Measurements from ENCODE around the gene TIMP2. TPM values are rescaled to one million over a fixed set of nuclear protein-coding genes. Genes with fewer than 3 reads are reported as not detected.
A peak's percentile ranks its signal among the peaks of the same experiment; 100 is the strongest.

The TIMP2 gene
- total and polyA plus RNA-seq, 2 of the 13 experiments (the other 11 are each of a cell fraction or from before 2014, with no cell fraction given) = 3.8 to 8.5 TPM

GRCh38 chr17:78933959-78934568 lies 8.9 kb upstream of the TIMP2 start (continued):
- TF ChIP-seq, protein P1, sequence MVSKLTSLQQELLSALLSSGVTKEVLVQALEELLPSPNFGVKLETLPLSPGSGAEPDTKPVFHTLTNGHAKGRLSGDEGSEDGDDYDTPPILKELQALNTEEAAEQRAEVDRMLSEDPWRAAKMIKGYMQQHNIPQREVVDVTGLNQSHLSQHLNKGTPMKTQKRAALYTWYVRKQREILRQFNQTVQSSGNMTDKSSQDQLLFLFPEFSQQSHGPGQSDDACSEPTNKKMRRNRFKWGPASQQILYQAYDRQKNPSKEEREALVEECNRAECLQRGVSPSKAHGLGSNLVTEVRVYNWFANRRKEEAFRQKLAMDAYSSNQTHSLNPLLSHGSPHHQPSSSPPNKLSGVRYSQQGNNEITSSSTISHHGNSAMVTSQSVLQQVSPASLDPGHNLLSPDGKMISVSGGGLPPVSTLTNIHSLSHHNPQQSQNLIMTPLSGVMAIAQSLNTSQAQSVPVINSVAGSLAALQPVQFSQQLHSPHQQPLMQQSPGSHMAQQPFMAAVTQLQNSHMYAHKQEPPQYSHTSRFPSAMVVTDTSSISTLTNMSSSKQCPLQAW (CRISPR knock-in tag; IDR thresholded peaks at IDR 0.05) = no peak
- TF ChIP-seq KDM3A (CRISPR knock-in tag; IDR thresholded peaks at IDR 0.05; ENCODE audit: low read depth) = peak; percentile 24; the same call in 1 of the 2 replicates
- TF ChIP-seq ZNF224 (CRISPR knock-in tag; IDR thresholded peaks at IDR 0.05) = no peak
- TF ChIP-seq ZNF207 (IDR thresholded peaks at IDR 0.05; ENCODE audit: borderline replicate concordance) = no peak
- TF ChIP-seq ZSCAN21 (CRISPR knock-in tag; IDR thresholded peaks at IDR 0.05; ENCODE audit: borderline replicate concordance) = 0 out of 2 replicates have a peak, but pooled peaks have one; percentile 8
- no peak for TF ChIP-seq ZFP62 (CRISPR knock-in tag; IDR thresholded peaks at IDR 0.05)
- TF ChIP-seq ZNF367 (CRISPR knock-in tag; IDR thresholded peaks at IDR 0.05; ENCODE audit: borderline replicate concordance) = no peak
- TF ChIP-seq MTA1 (CRISPR knock-in tag; IDR thresholded peaks at IDR 0.05; ENCODE audit: borderline replicate concordance) = 0 out of 2 replicates have a peak, but pooled peaks have one; percentile 10
- no peak for TF ChIP-seq ZNF780A (CRISPR knock-in tag; IDR thresholded peaks at IDR 0.05)
- TF ChIP-seq SAP130 (CRISPR knock-in tag; IDR thresholded peaks at IDR 0.05; ENCODE audit: low read depth) = peak; percentile 67
- TF ChIP-seq MAZ (IDR thresholded peaks at IDR 0.05; ENCODE audit: borderline replicate concordance, low read depth, low read length) = no peak
- peak; percentile 27; the same call in 1 of the 2 replicates for TF ChIP-seq MAZ (CRISPR knock-in tag; IDR thresholded peaks at IDR 0.05; ENCODE audit: low read depth)
- 0 out of 2 replicates have a peak, but pooled peaks have one; percentile 20 for TF ChIP-seq CBX5 (CRISPR knock-in tag; IDR thresholded peaks at IDR 0.05; ENCODE audit: borderline replicate concordance)
- TF ChIP-seq ETV6 (CRISPR knock-in tag; conservative IDR thresholded peaks at IDR 0.05) = 0 out of 2 replicates have a peak, but pooled peaks have one; percentile 57
- TF ChIP-seq ZFP36 (IDR thresholded peaks at IDR 0.05; ENCODE audit: borderline replicate concordance, low read depth, low read length, partially characterized antibody) = no peak
- no peak for TF ChIP-seq ZNF280D (CRISPR knock-in tag; IDR thresholded peaks at IDR 0.05)
- no peak for TF ChIP-seq NFKBIZ (CRISPR knock-in tag; IDR thresholded peaks at IDR 0.05)
- TF ChIP-seq REL (CRISPR knock-in tag; conservative IDR thresholded peaks at IDR 0.05) = no peak
- 0 out of 2 replicates have a peak, but pooled peaks have one; percentile 83 for TF ChIP-seq CAMTA2 (CRISPR knock-in tag; IDR thresholded peaks at IDR 0.05; ENCODE audit: borderline replicate concordance)
- TF ChIP-seq FOXK1 (CRISPR knock-in tag; IDR thresholded peaks at IDR 0.05; ENCODE audit: borderline replicate concordance, low read depth) = no peak
